Measurements from ENCODE around the gene WDFY1.
"Not testable (repeated sequence)": the region's sequence is repeated elsewhere in the genome, so short reads cannot be mapped to it uniquely, and the experiment has no call there.

Gene WDFY1

DNA sequence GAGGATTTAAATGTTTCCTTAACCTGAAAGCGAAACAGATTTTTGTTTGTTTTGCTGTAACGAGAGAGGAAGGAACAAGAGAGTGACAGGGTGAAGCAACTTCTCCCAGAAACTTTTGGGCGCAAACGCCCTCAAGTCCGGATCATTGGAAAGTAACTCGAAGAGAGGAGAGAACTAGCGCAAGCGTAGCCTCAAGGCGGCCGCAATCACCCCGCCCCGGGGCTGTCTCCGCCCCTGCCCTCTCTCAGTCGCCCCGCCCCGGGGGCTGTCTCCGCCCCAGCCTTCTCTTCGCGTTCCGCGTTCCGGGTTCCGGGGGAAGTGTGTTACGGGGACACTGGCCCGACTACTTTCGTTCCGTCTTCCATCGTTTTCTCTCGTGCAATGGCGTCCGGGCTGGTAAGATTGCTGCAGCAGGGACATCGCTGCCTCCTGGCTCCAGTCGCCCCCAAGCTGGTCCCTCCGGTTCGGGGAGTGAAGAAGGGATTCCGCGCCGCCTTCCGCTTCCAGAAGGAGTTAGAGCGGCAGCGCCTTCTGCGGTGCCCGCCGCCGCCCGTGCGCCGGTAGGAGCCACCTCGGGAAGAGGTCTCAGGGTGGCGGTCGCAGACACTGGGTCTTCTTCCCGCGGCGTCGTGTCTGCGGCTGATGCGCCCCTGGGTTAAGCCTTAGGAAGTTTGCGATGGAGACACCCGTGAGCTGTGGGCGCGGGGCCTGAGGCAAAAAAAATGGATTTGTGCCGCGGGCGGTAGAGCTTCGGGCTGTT is 12.1 kb upstream of the WDFY1 start, which contains the start of gene MRPL44:
TSS of gene MRPL44 (plus strand) at position 372 of the 760 bp plus-strand sequence. CDS start at position 382, 10 bp downstream.
- peak; percentile 93 for DNase-seq

DNA sequence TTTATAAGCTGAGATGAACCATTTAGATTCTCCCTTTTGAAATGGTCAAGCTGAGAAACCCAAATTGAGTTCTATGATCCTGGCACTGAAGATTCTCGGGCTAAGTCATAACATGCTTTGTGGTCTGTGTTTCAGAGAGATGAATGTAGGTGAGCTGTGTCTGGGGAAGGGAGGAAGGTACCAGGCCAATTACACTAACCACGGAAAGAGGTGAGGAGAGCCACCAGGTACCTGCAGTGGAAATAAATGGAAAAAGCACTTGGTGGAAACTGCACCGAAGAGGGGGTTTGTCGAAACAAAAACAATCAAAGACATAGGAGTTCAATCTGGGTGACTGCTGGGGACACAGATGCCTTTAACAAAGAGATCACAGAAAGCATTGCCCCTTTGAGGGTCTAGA is 11.2 kb upstream of the WDFY1 start:
- DNase-seq = no peak

DNA sequence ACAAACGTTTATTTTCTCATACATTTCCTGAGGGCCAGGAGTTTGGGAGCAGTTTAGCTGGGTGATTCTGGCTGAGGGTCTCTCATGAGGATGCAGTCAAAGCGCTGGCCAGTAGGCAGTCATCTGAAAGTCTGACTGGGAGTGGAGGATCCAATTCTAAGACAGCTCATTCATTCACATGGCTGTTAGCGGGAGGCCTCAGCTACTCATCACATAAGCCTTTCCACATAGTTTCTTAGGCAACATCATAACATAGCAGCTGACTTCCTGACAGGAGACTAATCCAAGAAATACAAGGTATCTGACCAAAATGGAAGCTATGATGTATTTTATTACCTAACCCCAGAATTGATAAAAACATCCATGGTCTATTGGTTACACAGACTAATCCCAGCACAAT is 9.3 kb upstream of the WDFY1 start:
- DNase-seq = no peak

DNA sequence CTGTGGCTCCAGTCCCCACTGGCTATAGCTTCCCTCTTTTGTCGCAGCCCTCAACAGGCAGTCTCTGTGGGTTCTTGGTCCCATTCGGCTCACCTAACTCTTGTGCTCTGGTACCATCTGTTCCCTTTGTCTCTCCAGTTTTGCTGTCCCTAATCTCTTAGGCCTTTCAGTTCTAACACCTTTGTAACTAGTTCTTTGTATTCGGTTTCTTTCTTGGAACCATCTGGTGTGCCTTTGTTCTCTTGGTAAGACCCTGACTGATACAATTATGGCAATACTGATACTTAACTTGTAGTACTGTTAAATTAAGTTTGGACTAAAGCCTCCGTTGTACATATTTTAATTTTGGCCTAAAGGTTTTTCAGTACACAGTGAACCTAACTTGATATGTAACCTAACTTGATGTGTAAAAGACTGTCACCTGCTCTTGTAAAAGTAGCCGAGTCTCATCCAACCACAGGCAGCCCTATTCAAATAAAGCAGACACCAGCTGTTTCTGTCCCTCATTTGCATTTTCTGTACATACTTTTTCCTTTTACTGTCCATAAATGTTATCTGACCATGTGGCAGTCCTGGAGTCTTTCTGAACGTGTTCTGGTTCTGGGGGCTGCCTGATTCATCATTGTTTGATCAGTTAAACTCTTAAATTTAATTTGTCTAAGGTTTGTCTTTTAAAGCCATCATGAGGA is 7.3 kb upstream of the WDFY1 start:
- DNase-seq = no peak

DNA sequence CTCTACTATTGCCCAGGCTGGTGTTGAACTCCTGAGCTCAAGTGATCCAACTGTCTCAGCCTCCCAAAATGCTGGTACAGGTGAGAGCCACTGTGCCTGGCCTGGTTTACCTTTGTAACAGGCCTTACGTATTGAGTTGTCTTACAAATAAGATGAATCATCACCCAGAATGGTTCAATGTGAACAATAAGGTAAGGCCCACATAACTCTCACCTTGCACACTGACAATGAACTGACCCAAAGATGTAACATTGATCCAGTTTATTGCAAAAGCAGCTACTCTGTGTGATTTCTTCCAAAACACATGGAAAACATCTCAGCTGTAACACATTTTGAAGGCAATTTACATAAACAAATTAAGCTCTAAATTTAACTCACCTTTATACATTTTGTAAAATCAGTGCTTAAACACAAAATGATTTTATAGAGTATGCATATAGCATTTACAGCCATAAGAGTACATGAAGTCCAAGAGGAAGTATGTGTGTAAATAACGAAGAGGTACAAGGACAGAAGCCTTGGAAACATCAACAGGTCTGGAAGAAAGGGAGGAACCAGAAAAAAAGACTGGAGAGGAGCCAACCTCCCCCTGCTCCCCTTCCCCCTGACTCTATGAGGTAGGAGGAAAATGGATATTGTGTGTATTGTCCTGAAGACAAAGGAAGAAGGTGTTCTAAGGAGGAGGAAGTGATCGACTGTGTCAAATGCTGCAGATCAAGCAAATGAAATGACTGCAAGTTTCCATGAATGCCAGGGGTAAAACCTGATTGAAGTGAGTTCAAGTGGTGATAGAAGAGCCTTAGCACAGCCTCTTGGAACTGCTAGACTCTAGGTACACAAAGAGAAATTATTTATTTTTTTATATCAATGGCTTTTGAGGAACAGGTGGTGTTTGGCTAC is 5.6 kb upstream of the WDFY1 start:
- no peak for DNase-seq

DNA sequence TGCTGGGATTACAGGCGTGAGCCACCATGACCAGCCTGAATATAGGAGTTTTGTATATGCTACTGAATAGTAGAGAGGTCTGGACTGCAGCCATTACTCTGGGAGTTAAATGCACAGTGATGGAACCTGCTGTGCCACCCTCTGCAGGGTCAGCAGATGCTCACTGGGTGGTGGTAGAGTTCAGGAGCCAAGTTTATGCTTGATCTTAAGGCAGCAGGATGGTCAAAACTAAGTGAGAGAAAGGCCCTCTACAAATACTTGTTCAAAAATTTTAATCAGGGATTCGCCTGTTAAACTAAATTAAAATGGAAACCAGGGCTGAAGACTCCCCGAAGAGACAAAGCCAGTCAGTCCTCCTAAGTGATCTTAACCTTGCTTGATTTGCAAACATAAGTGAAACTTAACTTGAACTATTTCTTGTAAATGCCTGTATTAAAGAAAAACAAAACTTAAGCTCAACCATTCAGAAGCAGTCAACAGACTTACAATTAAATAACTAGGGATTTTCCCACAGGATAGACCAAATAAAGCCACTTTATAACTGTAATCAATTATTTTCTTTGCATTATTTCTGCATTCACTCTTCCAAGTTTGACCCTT is 4.2 kb upstream of the WDFY1 start:
- no peak for DNase-seq

DNA sequence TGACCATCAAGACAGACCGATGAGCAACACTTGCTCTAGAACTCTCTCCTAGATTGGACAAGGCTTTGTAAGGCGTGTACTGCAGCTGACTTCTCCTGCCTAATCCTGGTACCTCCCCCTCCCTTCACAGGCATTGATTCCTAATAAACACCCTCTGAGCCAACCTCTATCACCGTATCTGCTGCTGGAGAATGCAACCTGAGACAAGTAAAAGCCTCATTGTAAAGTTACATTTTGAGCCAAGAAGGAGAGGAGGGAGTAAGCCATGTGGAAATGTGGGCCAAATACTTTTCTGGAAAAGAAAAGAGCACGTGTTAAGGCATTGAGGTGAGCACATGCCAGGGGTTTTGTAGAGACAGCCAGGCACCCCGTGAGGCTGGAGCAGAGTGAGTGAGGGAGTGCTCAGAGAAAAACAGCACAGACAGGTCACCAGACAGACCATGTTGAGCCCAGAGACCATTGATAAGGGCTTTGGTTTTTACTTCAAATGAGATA is 2.6 kb upstream of the WDFY1 start:
- no peak for DNase-seq

DNA sequence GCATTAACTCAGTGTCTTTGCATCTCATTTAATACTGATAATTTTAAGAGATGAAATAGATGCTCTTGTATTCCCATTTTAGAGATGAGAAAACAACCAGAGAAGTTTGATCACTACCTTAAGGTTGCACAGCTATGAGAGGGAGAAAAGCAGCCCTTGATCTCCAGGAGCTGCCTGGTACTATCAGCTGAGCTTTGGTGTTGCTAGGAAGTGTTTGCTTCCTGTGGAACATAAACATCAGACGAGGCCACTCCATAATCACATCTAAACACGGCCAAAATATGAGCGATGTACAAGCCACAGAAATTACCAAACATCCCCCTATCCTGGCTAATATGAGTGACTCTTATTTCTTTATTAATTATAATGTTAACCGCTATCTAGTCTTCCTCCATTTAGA is 620 bp upstream of the WDFY1 start:
- no peak for DNase-seq

DNA sequence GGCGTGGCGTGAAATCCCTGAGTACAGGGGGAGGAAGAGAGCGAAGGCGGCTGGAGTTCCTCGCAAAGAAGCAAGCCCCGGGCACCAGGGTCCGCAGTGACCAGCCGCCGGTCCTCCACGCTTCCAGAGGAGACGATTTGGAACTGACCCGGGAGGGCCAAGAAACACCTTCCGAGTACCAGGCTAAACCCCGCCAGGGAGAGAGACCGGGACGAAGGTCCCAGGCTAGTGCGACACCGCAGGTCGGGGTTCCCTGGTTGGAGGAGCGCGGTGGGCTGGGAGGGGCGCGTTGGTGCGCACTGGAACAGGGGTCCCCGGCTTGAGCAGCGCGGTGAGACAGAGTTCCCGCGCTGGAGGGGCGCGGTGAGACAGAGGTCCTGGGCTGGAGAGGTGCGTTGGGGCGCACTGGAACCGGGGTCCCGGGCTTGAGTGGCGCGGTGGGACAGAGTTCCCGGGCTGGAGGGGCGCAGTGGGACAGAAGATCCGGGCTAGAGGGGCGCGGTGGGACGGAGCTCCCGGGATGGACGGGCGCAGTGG is 901 bp downstream of the WDFY1 start:
- no peak for DNase-seq

DNA sequence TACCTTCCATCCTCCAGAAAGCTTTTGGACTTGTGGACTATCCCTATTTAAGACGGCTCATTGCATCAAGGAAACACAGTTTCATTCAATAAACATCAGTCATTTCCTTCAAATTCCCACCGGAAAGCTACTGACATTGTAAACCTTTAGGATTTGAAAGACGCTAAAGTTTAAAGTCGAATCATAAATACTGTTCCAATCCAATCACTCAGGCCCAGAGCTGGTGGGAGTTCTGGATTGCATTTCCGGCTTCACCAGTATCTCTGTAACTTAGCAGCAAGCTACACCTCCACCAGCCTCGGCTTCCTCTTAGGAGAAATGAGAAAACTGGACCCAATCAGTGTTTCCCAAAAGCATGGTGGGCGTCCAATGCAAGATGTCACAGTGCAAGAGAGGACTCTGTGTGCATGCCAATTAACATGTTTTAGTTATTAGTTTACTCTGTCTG is 1.6 kb downstream of the WDFY1 start:
- DNase-seq = no peak

DNA sequence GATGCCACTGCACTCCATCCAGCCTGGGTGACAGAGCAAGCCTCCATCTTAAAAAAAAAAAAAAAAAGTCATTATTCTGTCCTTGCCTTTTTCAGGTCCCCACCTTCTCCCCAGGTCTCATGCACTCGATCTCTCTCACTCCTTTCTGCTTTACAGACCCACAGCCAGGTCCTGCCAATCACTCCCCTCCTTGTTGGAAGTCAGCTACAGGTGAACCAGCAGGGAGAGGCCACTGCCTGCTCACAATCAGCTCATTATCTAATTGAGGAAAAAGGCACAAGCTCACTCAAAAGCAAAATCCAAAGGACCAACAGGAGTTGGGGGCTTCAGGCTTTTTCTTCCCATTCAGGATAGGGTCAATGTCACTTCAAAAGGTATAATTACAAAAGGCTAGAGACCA is 2.0 kb downstream of the WDFY1 start:
- no peak for DNase-seq

DNA sequence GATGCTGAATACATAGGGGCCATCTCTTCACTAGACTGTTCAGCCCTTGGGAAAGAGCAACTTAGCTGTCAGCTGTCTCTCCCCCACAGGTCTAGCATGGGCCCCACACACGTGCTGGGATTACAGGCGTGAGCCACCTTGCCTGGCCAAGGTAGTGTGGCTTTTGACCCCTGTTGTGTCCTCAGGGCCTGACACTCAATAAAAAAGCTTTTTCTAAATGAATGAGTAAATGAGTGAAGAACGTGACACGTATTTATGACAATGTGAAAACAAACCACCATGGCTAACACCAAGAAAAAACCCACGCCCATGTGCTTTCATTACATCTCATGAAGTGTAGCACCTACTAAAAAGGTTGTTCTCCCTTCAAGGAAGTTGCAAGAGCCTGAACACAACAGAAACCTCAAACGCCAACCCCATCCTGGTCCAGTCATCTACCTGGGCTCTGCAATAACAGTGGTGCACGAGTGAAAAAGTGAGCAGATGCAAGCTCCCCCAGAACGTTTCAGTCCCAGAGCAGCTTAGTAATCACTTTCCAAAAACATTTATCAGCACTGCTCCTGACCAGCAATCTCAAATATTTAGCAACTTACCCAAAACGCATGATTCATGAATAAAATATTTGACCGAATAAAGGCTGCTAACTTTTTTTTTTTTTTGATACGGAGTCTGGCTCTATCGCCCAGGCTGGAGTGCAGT is 3.4 kb downstream of the WDFY1 start:
- no peak for DNase-seq

DNA sequence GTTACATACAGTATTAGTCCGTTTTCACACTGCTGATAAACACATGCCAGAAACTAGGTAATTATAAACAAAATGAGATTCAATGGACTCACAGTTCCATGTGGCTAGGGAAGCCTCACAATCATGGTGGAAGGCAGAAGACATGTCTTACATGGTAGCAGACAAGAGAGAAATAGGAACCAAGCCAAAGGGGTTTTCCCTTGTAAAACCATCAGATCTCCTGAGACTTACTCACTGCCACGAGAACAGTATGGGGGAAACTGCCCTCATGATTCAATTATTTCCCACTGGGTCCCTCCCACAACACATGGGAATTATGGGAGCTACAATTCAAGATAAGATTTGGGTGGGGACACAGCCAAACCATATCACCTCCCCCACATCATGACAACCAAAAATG is 5.7 kb downstream of the WDFY1 start:
- not testable (repeated sequence) for DNase-seq

DNA sequence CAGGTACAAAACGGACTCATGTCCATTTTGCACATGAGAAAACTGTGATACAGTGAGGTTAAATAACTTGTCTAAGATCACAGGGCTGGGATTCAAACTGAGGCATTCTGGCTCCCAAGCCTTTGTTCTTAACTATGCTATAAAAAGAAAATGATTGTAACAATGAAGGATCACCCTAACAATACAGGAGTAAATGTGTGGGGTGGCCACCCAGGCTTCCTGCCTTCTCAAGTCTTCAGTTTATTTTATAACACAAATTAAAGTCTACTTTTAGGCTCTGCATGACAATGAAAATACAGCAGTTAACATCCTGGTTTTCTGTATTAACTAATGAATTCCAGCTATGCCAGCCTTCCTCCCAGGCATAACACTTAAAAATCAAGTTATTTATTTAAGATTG is 7.6 kb downstream of the WDFY1 start:
- no peak for DNase-seq

DNA sequence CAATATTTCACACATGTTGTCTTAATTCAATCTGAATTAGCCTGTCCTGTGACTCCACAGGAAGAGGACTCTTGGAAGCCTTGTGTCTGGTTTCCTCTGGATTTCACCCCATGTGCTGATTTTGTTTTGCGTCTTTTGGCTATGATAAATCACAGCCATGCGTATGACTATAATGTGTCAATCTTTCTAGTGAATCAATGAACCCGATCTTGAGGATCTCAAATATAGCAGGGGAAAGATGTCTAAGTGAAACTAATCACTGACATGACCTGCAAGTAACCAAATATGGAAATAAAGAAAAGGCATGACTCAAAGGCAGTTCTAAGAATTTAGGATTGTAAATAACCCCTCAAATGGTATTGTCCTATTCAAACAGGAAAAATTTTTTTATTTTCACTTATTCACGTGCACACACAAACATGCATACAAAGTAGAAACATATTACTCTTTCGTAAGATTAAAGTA is 8.2 kb downstream of the WDFY1 start:
- no peak for DNase-seq

DNA sequence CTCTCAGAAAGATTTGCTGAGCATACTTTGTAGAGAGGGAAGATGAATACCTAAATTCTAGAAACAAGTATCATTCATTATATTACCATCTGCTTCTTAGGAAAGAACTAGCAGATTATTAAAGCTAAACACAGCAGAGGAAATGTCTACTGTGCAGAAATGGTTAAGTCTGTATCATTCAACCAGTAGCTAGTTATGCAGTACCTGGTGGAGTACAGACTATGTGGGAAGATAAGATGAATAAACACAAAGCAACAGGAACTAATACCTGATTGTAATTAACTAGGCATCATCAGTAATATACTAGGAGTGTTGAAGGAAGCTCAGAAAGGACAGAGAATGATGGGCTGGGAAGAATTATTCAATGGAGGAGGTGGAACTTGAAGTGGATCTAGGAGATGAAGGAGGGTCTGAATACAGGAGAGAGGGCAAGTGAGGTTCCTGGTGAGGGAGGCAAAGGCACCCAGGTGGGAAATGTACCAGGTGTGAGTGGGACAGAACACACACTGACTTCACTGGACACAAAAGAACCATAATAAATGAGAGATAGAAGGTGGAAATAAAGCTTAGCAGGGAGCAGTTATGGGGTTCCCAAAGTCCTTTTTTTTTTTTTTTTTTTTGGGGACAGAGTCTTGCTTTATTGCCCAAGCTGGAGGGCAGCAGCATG is 9.5 kb downstream of the WDFY1 start:
- no peak for DNase-seq

DNA sequence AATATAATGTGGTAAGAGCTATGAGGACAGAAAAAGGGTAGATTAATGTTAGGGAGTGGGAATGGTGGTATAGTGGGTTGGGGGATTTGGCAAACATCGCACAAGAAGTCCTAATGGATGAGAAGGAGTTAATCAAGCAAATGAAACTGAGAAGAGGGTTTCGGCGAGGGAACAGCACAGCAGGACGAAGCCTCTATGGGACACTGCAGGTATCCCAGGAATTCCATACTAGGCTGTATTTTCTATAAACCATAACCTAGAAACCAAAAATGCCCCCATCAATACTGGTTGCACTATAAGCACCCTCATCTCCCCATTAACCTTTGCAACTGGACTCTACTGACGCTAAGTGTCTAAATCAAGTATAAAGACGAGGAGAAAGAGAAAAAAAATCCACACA is 10.3 kb downstream of the WDFY1 start:
- DNase-seq = no peak

DNA sequence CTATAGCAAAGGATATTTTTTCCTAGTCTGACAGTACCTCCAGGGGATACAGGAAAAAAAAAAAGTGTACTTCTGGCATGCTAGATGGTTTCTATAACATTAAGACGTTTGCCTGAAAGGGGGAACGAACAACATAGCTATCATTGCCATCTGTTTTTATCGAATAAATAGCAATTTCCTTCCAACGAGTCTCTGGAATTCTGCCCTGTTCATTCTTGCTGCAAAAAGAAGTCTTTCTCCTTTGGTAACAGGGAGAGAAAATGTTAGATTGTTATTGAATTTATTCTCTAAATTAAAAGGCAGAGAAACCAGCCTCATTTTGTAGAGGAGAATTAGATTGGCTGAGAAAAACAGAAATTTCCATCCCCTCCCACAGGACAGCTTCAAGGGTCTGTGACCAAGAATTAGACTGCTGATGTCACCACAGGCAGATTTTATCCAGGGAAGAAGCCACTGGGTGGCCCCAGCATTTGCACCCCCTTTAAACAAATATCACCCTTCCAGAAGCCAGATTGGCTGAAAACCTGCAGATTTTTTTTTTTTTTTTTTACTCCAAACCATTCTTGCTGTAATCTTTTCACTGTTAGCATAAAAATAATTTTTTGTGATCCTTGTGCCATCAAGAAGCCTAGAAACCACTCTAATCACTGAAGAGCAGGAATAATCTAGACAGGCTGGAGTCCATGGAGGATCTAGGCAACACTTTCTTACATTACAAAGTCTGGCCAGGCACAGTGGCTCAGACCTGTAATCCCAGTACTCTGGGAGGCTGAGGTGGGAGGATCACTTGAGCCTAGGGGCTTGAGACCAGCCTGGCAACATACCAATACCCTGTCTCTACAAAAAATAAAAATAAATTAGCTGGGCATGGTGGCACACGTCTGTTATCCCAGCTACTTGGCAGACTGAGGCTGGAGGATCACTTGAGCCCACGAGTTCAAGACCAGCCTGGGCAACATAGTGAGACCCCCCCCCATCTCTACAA is 12.0 kb downstream of the WDFY1 start:
- DNase-seq = no peak

DNA sequence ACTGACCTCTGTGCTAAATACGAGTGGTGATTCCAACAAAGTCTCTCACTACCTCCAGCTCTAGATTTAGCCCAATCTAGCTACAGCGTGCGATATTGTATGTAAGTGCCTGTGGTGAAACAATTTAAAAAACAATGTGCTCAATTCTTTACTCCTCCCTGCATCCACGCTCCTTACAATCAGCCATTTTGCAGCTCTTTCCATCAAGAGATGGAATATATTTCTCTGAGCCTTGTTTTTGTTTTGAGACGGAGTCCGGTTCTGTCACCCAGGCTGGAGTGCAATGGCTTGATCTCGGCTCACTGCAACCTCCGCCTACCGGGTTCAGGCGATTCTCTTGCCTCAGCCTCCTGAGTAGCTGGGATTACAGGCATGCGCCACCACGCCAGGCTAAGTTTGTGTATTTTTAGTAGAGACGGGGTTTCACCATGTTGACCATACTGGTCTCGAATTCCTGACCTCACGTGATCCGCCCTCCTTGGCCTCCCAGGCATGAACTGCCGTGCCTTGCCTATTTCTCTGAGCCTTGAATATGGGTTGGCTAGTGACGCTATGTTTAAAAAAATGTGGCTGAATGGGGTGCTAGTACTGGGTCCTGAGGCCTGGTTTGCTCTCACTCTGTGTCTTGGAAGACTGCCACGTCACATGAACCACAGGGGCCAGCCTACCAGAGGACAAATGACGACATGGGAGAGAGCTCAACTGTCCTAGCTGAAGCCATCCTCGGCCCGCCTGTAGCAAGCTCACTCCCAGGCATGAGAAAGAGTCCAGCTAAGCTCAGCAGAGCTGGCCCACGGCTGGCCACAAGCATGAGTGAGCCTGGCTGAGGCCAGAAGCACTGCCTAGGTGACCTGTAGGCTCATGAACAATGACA is 14.8 kb downstream of the WDFY1 start:
- no peak for DNase-seq
